Measurements from ENCODE around the gene HDAC4. TPM values are rescaled to one million over a fixed set of nuclear protein-coding genes. Genes with fewer than 3 reads are reported as not detected.

The HDAC4 gene
- total and polyA plus RNA-seq, 3 experiments from 2014 or later: 8.3 to 28.8 (median 24.0) TPM

DNA sequence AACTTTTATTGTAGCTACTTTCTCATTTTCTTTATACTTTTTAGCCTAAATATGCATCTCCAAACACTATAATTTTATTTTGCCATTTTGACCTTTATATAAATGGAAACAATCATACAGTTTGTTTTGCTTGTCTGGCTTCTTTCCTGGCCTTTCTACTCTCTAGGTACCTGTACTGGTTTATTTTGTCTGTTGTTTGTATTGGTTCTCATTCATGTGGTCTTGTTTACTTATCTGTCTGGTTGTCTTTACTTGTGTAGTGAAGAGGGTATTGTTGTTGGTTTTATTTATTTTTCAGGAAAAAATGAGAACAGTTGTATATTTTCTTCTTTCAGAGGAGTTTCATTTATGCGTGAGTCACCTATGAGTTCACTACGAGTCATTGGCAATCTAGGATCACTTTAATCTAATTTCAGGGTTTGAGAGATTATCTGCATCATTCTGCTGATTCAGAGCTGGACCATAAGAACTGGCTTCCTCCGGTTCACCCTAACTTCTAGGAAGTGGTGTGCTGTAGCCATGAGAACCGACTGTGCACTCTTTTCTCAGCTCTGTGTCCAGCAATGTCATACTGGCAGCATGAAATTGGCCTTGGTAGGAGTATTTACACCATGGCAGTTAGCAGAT lies 33.1 kb upstream of the HDAC4 start:
- H3K27ac Mint-ChIP-seq: no peak overlapping the region
- peaks cover 0 to 12% (median 7%) of the 10 kb centered on the region in 5 donors for H3K9me3 Mint-ChIP-seq
- H3K27me3 Mint-ChIP-seq: peaks cover 7 to 21% of the 10 kb centered on the region in 2 donors
- Histone ChIP-seq H3K4me3 (ENCODE audit: low read length) (no peak overlapping the region), H3K9me3 (ENCODE audit: low read length) (no peaks in the 10 kb centered on the region), H3K27me3 (ENCODE audit: insufficient read depth, low read length, poor library complexity, severe bottlenecking) (peaks cover 5% of the 10 kb centered on the region), H3K36me3 (ENCODE audit: insufficient read depth, low read length) (no peaks in the 10 kb centered on the region), H3K27ac (ENCODE audit: low read depth, low read length) (no peak overlapping the region), H3K4me1 (ENCODE audit: insufficient read depth, low read length) (no peaks in the 10 kb centered on the region)
- H3K4me3 Mint-ChIP-seq: no peak overlapping the region
- CTCF ChIA-PET: no interaction called here
- peaks cover 0 to 3% (median 0%) of the 10 kb centered on the region in 3 donors for H3K36me3 Mint-ChIP-seq
- POLR2A ChIA-PET: no interaction called here
- no peak for DNase-seq
- no peaks in the 10 kb centered on the region for H3K4me1 Mint-ChIP-seq

DNA sequence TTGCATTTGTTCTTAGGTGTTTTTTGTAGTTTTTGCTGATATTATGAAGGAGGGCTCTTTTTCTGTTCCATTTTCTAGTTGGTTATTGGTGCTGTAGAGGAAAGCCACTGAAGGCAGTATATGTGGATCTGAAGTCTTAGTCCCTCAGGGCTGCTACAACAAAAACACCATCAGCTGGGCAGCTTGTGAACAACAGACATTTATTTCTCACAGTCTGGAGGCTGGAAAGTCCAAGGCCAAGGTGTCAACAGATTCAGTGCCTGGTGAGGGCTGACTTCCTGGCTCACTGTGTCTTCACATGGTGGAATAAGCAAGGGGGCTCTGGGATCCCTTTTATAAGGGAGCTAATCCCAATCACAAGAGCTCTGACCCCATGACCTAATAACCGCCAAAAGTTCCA lies 31.4 kb upstream of the HDAC4 start:
- peaks cover 5% of the 10 kb centered on the region for H3K27me3 ChIP-seq (ENCODE audit: insufficient read depth, low read length, poor library complexity, severe bottlenecking)
- peaks cover 0 to 12% (median 7%) of the 10 kb centered on the region in 5 donors for H3K9me3 Mint-ChIP-seq
- no peak overlapping the region for H3K4me3 Mint-ChIP-seq
- H3K9me3 ChIP-seq (ENCODE audit: low read length): no peaks in the 10 kb centered on the region
- POLR2A ChIA-PET: no interaction called here
- no peak overlapping the region for H3K27ac Mint-ChIP-seq
- H3K36me3 Mint-ChIP-seq: peaks cover 0 to 3% (median 0%) of the 10 kb centered on the region in 3 donors
- H3K4me1 ChIP-seq (ENCODE audit: insufficient read depth, low read length): no peaks in the 10 kb centered on the region
- H3K4me1 Mint-ChIP-seq: no peaks in the 10 kb centered on the region
- H3K36me3 ChIP-seq (ENCODE audit: insufficient read depth, low read length): no peaks in the 10 kb centered on the region
- DNase-seq: no peak
- H3K27ac ChIP-seq (ENCODE audit: low read depth, low read length): no peak overlapping the region
- H3K4me3 ChIP-seq (ENCODE audit: low read length): no peak overlapping the region
- peaks cover 5 to 23% of the 10 kb centered on the region in 2 donors for H3K27me3 Mint-ChIP-seq
- CTCF ChIA-PET: no interaction called here

- H3K9me3 Mint-ChIP-seq: peaks cover 0 to 12% (median 7%) of the 10 kb centered on the region in 5 donors
- Histone ChIP-seq H3K9me3 (ENCODE audit: low read length) (no peaks in the 10 kb centered on the region), H3K36me3 (ENCODE audit: insufficient read depth, low read length) (no peaks in the 10 kb centered on the region), H3K27me3 (ENCODE audit: insufficient read depth, low read length, poor library complexity, severe bottlenecking) (peaks cover 5% of the 10 kb centered on the region), H3K27ac (ENCODE audit: low read depth, low read length) (no peak overlapping the region), H3K4me3 (ENCODE audit: low read length) (no peak overlapping the region), H3K4me1 (ENCODE audit: insufficient read depth, low read length) (no peaks in the 10 kb centered on the region)
- ChIA-PET POLR2A (no interaction called here), CTCF (no interaction called here)
- no peak overlapping the region for H3K4me3 Mint-ChIP-seq
- H3K4me1 Mint-ChIP-seq: no peaks in the 10 kb centered on the region
- no peak for DNase-seq
- peaks cover 4 to 20% of the 10 kb centered on the region in 2 donors for H3K27me3 Mint-ChIP-seq
- peaks cover 0 to 2% (median 0%) of the 10 kb centered on the region in 3 donors for H3K36me3 Mint-ChIP-seq
- no peak overlapping the region for H3K27ac Mint-ChIP-seq
Observed at GRCh38 chr2:239431536-239431935, 30.7 kb upstream of the HDAC4 start.

- no peak for DNase-seq
- Histone ChIP-seq H3K27me3 (ENCODE audit: insufficient read depth, low read length, poor library complexity, severe bottlenecking) (peaks cover 5% of the 10 kb centered on the region), H3K36me3 (ENCODE audit: insufficient read depth, low read length) (no peaks in the 10 kb centered on the region), H3K9me3 (ENCODE audit: low read length) (no peaks in the 10 kb centered on the region), H3K27ac (ENCODE audit: low read depth, low read length) (no peak overlapping the region), H3K4me3 (ENCODE audit: low read length) (no peak overlapping the region), H3K4me1 (ENCODE audit: insufficient read depth, low read length) (no peaks in the 10 kb centered on the region)
- Mint-ChIP-seq H3K9me3 (peaks cover 0 to 12% (median 7%) of the 10 kb centered on the region in 5 donors), H3K4me1 (no peaks in the 10 kb centered on the region), H3K36me3 (no peaks in the 10 kb centered on the region), H3K27me3 (peaks cover 4 to 22% of the 10 kb centered on the region in 2 donors), H3K4me3 (no peak overlapping the region), H3K27ac (peak overlapping the region in 1 of 8 donors; percentile 8)
- ChIA-PET CTCF (interaction anchor here (1.0 kb wide), 1 partner anchor 10 kb away, joined by 4 read pairs; no protein-coding TSS in a partner anchor), POLR2A (interaction anchor here (0.6 kb wide), 1 partner anchor 107 kb away, joined by 3 read pairs; no protein-coding TSS in a partner anchor)
Observed at GRCh38 chr2:239429473-239430350, 28.9 kb upstream of the HDAC4 start.

DNA sequence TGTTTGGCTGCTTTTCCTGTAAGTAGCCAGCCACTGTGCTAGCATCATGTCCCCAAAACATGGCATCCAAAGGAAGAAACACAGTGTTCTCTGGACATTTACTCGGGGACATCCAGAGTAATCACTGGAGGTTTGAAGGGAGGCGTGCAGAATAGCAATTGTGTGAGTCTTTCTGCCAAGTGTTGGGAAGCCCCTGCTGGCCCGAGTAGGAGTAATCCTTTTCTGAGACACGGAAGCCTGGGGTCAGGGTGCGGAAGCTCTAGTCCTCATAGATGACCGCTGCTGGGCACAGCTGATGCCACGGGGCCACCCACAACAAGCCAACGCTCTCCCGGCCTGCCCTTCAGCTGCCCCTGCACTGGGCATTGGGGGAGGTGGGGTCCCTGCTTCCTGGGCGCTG lies 24.8 kb upstream of the HDAC4 start:
- peaks cover 0 to 1% (median 0%) of the 10 kb centered on the region in 5 donors for H3K9me3 Mint-ChIP-seq
- Histone ChIP-seq H3K9me3 (ENCODE audit: low read length) (no peaks in the 10 kb centered on the region), H3K27me3 (ENCODE audit: insufficient read depth, low read length, poor library complexity, severe bottlenecking) (no peaks in the 10 kb centered on the region), H3K36me3 (ENCODE audit: insufficient read depth, low read length) (no peaks in the 10 kb centered on the region), H3K27ac (ENCODE audit: low read depth, low read length) (no peak overlapping the region), H3K4me3 (ENCODE audit: low read length) (no peak overlapping the region), H3K4me1 (ENCODE audit: insufficient read depth, low read length) (no peaks in the 10 kb centered on the region)
- H3K36me3 Mint-ChIP-seq: no peaks in the 10 kb centered on the region
- POLR2A ChIA-PET: no interaction called here
- CTCF ChIA-PET: no interaction called here
- H3K4me3 Mint-ChIP-seq: no peak overlapping the region
- H3K27me3 Mint-ChIP-seq: peaks cover 4 to 28% of the 10 kb centered on the region in 2 donors
- H3K4me1 Mint-ChIP-seq: no peaks in the 10 kb centered on the region
- no peak overlapping the region for H3K27ac Mint-ChIP-seq
- no peak for DNase-seq

DNA sequence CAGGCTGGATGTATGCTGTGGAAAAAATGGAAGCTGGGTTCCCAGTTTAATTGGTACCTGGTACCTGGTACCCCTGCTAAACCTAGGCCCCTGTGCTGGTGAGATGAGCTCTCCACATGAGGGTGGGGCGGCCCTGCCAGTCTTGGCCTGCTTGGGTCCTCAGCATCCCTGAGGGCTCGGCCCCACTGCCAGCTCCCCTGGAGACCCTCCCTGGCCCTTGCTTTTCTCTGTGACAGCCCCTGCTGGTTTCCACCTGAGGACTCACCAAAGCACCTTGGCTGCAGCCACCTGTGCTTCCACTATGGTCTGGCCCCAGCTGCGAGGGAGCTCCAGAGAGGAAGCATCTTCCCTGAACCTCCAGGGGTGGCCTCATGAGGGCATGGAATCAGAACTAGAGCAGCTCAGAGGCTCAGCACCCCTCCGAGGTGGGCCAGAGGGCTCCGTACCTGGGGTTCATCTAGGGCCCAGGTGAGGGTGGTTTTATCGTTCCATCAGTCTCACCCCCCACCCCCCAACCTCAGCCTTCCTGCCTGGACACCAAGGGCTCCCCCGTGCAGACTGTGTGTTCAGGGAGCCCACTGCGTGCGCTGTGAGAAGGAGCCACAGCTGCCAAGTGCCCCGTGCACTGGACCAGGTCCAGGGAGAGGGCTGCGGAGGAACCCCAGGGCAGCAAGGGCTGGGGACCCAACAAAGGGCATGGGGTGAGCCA lies 23.7 kb upstream of the HDAC4 start:
- H3K27ac Mint-ChIP-seq: no peak overlapping the region
- ChIA-PET CTCF (no interaction called here), POLR2A (no interaction called here)
- Histone ChIP-seq H3K4me3 (ENCODE audit: low read length) (no peak overlapping the region), H3K4me1 (ENCODE audit: insufficient read depth, low read length) (no peaks in the 10 kb centered on the region), H3K9me3 (ENCODE audit: low read length) (no peaks in the 10 kb centered on the region), H3K27me3 (ENCODE audit: insufficient read depth, low read length, poor library complexity, severe bottlenecking) (no peaks in the 10 kb centered on the region), H3K36me3 (ENCODE audit: insufficient read depth, low read length) (no peaks in the 10 kb centered on the region), H3K27ac (ENCODE audit: low read depth, low read length) (no peak overlapping the region)
- peaks cover 0 to 2% (median 0%) of the 10 kb centered on the region in 5 donors for H3K9me3 Mint-ChIP-seq
- no peak for DNase-seq
- H3K4me3 Mint-ChIP-seq: no peak overlapping the region
- H3K4me1 Mint-ChIP-seq: no peaks in the 10 kb centered on the region
- H3K36me3 Mint-ChIP-seq: no peaks in the 10 kb centered on the region
- H3K27me3 Mint-ChIP-seq: peaks cover 3 to 34% of the 10 kb centered on the region in 2 donors

DNA sequence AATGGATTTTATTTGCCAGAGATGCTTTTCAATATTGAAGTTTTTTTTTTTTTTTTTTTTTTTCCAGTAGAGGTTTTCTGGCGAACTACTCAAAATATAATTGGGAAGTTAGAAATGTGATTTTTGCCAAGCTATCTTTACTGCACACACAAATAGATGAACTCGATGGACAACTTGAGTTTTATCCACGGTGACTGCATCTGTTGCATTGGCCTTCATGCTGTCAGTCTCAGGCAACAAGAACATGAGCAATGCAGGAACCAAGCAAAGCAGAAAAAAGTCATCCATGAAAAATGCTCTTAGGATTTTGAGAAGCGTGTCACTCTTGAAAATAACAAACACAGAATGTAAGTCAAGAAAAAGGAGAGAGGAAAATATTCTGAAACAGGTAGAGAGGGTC lies 22.7 kb upstream of the HDAC4 start:
- H3K9me3 Mint-ChIP-seq: peaks cover 0 to 2% (median 0%) of the 10 kb centered on the region in 5 donors
- CTCF ChIA-PET: no interaction called here
- POLR2A ChIA-PET: no interaction called here
- no peaks in the 10 kb centered on the region for H3K4me1 Mint-ChIP-seq
- no peak overlapping the region for H3K4me3 ChIP-seq (ENCODE audit: low read length)
- no peak for DNase-seq
- H3K4me3 Mint-ChIP-seq: no peak overlapping the region
- no peak overlapping the region for H3K27ac ChIP-seq (ENCODE audit: low read depth, low read length)
- no peaks in the 10 kb centered on the region for H3K36me3 ChIP-seq (ENCODE audit: insufficient read depth, low read length)
- H3K27me3 Mint-ChIP-seq: peaks cover 7 to 34% of the 10 kb centered on the region in 2 donors
- H3K36me3 Mint-ChIP-seq: no peaks in the 10 kb centered on the region
- no peak overlapping the region for H3K27ac Mint-ChIP-seq
- no peaks in the 10 kb centered on the region for H3K9me3 ChIP-seq (ENCODE audit: low read length)
- no peaks in the 10 kb centered on the region for H3K4me1 ChIP-seq (ENCODE audit: insufficient read depth, low read length)
- no peaks in the 10 kb centered on the region for H3K27me3 ChIP-seq (ENCODE audit: insufficient read depth, low read length, poor library complexity, severe bottlenecking)

DNA sequence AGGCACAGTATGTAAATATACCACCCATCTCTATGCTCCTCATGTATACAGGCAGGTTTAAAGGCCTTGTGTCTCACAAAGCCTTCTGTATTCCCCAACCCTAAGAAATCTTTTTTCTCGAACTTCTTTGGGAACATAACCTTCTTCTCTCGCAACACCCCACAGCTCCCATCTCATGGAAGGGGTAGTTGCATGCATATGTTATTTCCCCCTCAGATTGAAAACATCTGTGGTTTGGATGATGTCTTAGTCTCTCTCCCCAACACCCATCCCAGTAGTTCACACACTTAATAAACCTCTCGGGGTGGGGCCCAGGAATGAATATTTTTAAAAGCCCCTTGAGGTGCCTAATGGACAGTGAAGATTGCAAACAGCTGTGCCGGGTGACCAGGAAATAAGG lies 21.0 kb upstream of the HDAC4 start:
- H3K4me3 ChIP-seq (ENCODE audit: low read length): no peak overlapping the region
- H3K4me1 ChIP-seq (ENCODE audit: insufficient read depth, low read length): no peaks in the 10 kb centered on the region
- ChIA-PET POLR2A (no interaction called here), CTCF (no interaction called here)
- no peak overlapping the region for H3K4me3 Mint-ChIP-seq
- no peaks in the 10 kb centered on the region for H3K4me1 Mint-ChIP-seq
- H3K27ac Mint-ChIP-seq: no peak overlapping the region
- DNase-seq: no peak
- H3K27me3 Mint-ChIP-seq: peaks cover 8 to 37% of the 10 kb centered on the region in 2 donors
- H3K27ac ChIP-seq (ENCODE audit: low read depth, low read length): no peak overlapping the region
- peaks cover 0 to 2% (median 0%) of the 10 kb centered on the region in 5 donors for H3K9me3 Mint-ChIP-seq
- H3K36me3 Mint-ChIP-seq: no peaks in the 10 kb centered on the region
- H3K27me3 ChIP-seq (ENCODE audit: insufficient read depth, low read length, poor library complexity, severe bottlenecking): no peaks in the 10 kb centered on the region
- H3K36me3 ChIP-seq (ENCODE audit: insufficient read depth, low read length): no peaks in the 10 kb centered on the region
- H3K9me3 ChIP-seq (ENCODE audit: low read length): no peaks in the 10 kb centered on the region
